Measurements from ENCODE around the gene FAN1. TPM values are rescaled to one million over a fixed set of nuclear protein-coding genes. Genes with fewer than 3 reads are reported as not detected.

FAN1 gene
- total and polyA plus RNA-seq, 2 donors from 2014 or later, result 11.4 to 23.7 TPM

DNA sequence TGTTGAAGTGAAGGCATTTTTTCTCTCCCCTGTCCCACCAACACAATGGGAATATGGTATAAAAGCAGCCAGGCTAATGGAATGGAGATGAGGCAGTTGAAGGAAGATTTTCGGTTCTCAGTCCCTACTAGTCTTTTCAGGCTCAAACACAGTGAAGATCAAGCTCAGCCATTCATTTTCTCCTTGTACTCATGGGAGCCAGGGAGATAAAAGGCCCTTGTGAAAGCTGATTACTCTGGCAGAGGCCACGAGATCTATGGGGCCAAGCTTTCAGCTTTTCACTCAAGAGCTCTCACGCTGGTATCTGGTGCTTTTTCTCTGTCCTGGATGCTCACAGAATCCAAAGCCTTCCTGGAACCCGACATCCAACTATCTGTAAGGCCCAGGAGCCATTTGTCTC lies 14.5 kb upstream of the FAN1 start:
- FAIRE-seq, result no peak

GRCh38 chr15:30895461-30896210 lies 8.1 kb upstream of the FAN1 start:
- Histone ChIP-seq H3K4me3 (ENCODE audit: low read length in 3 of 3) (no peak overlapping the region), H3K27me3 (ENCODE audit: control insufficient read depth, insufficient read depth, low read length) (no peaks in the 10 kb centered on the region), H3K9ac (ENCODE audit: low read length in 3 of 3) (no peak overlapping the region), H3K36me3 (ENCODE audit: control insufficient read depth in 2 of 3, insufficient read depth in 3 of 3, low read length in 3 of 3) (no peaks in the 10 kb centered on the region), H3K9me3 (ENCODE audit: control insufficient read depth in 2 of 3, insufficient read depth in 1 of 3, low read length in 3 of 3) (no peaks in the 10 kb centered on the region), H3K27ac (ENCODE audit: low read depth in 2 of 2, low read length in 2 of 2) (no peak overlapping the region), H3K4me1 (ENCODE audit: control insufficient read depth in 2 of 3, insufficient read depth in 2 of 3, low read depth in 1 of 3, low read length in 3 of 3) (no peaks in the 10 kb centered on the region)
- no peak for FAIRE-seq
- intact Hi-C loops (cut with DNase I), result no loop called here
- TF ChIP-seq, protein P1, sequence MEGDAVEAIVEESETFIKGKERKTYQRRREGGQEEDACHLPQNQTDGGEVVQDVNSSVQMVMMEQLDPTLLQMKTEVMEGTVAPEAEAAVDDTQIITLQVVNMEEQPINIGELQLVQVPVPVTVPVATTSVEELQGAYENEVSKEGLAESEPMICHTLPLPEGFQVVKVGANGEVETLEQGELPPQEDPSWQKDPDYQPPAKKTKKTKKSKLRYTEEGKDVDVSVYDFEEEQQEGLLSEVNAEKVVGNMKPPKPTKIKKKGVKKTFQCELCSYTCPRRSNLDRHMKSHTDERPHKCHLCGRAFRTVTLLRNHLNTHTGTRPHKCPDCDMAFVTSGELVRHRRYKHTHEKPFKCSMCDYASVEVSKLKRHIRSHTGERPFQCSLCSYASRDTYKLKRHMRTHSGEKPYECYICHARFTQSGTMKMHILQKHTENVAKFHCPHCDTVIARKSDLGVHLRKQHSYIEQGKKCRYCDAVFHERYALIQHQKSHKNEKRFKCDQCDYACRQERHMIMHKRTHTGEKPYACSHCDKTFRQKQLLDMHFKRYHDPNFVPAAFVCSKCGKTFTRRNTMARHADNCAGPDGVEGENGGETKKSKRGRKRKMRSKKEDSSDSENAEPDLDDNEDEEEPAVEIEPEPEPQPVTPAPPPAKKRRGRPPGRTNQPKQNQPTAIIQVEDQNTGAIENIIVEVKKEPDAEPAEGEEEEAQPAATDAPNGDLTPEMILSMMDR (IDR thresholded peaks at IDR 0.05; ENCODE audit: borderline replicate concordance, extremely low read depth, insufficient read depth), result no peak
- no peak for DNase-seq

More for the DNA sequence above, 14.5 kb upstream of the FAN1 start:
- Histone ChIP-seq H3K9me3 (ENCODE audit: control insufficient read depth in 2 of 3, insufficient read depth in 1 of 3, low read length in 3 of 3) (no peaks in the 10 kb centered on the region), H3K27ac (ENCODE audit: low read depth in 2 of 2, low read length in 2 of 2) (no peak overlapping the region), H3K27me3 (ENCODE audit: control insufficient read depth, insufficient read depth, low read length) (no peaks in the 10 kb centered on the region), H3K4me3 (ENCODE audit: low read length in 3 of 3) (no peak overlapping the region), H3K9ac (ENCODE audit: low read length in 3 of 3) (no peak overlapping the region), H3K4me1 (ENCODE audit: control insufficient read depth in 2 of 3, insufficient read depth in 2 of 3, low read depth in 1 of 3, low read length in 3 of 3) (no peaks in the 10 kb centered on the region), H3K36me3 (ENCODE audit: control insufficient read depth in 2 of 3, insufficient read depth in 3 of 3, low read length in 3 of 3) (no peaks in the 10 kb centered on the region)
- TF ChIP-seq, protein P1 (IDR thresholded peaks at IDR 0.05; ENCODE audit: borderline replicate concordance, extremely low read depth, insufficient read depth), result no peak
- no peak for DNase-seq
- intact Hi-C loops (cut with DNase I), result no loop called here

GRCh38 chr15:30896211-30896606 lies 7.5 kb upstream of the FAN1 start:
- TF ChIP-seq, protein P1 (IDR thresholded peaks at IDR 0.05; ENCODE audit: borderline replicate concordance, extremely low read depth, insufficient read depth), result no peak
- H3K4me3 ChIP-seq (ENCODE audit: low read length in 3 of 3), result no peak overlapping the region
- H3K9ac ChIP-seq (ENCODE audit: low read length in 3 of 3), result no peak overlapping the region
- FAIRE-seq (no peak), DNase-seq (no peak)
- no peaks in the 10 kb centered on the region for H3K9me3 ChIP-seq (ENCODE audit: control insufficient read depth in 2 of 3, insufficient read depth in 1 of 3, low read length in 3 of 3)
- intact Hi-C loops (cut with DNase I), result no loop called here
- H3K36me3 ChIP-seq (ENCODE audit: control insufficient read depth in 2 of 3, insufficient read depth in 3 of 3, low read length in 3 of 3), result no peaks in the 10 kb centered on the region
- H3K27me3 ChIP-seq (ENCODE audit: control insufficient read depth, insufficient read depth, low read length), result no peaks in the 10 kb centered on the region
- no peak overlapping the region for H3K27ac ChIP-seq (ENCODE audit: low read depth in 2 of 2, low read length in 2 of 2)
- no peaks in the 10 kb centered on the region for H3K4me1 ChIP-seq (ENCODE audit: control insufficient read depth in 2 of 3, insufficient read depth in 2 of 3, low read depth in 1 of 3, low read length in 3 of 3)

Data from kidney (tissue), 14 donors.